ENCODE results near the gene SRGAP1.

The SRGAP1 gene

DNA sequence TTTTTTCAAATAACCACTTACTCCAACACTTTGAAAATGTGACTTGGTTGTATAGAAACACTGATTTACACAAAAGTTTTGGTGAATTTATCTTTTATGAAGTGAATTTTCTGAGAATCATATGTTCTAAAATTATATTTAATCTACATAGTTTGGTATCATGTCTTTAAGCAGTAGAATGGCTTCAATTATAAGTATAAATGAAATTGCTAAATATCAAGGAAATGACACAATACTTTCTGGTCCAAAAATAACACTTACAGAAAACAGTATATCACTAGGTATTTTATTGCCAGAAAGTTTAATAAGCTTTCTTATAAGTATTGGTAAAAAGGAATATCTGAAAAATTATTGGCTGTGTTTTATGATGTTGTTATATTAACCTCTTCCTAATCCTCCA lies 90.9 kb downstream of the SRGAP1 start:
- no peak for DNase-seq (ENCODE audit: low read depth in 2 of 2)

DNA sequence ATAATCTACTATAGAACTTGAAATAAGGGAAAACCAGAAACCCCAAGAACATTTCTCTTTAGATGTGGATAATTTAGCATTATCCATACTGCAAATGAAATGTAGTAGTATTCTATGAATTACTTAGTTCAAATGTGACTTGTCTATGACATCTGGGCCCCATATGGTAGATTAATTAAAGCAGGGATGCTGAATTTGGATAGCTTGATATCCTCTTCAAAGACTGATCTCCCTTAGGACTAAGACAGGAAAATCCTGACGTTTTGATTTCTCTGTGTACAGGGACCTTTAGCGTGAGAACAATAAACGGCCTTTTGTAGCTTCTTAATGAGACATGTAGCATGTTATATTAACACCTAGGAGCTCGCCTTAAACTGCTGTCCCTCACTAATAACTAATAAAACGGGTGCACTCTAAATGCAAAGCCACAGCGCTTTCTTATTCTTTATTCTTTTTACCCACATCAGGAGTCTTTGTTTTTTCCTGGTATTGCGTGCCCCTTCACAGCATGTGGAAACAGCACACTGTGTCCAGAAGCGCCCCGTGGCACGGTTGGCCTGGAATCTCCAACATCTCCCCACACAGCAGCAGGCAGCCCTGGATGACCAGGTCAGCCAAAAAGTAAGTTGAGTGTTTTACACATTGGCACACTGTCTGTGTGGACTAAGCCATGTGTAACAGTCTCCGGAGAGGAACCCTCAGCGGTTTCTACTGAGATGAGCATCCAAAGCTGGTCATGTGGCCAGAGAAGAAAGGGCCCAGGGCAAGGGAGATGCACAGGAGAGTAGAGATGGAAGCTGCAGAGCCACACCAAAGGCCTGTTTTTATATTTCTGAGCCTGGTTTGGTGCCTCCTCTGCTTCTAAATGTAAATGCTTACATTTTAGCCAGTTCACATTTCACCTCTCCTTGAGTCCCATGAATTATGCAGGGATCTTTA lies 93.1 kb downstream of the SRGAP1 start:
- no peak for DNase-seq (ENCODE audit: low read depth in 2 of 2)

DNA sequence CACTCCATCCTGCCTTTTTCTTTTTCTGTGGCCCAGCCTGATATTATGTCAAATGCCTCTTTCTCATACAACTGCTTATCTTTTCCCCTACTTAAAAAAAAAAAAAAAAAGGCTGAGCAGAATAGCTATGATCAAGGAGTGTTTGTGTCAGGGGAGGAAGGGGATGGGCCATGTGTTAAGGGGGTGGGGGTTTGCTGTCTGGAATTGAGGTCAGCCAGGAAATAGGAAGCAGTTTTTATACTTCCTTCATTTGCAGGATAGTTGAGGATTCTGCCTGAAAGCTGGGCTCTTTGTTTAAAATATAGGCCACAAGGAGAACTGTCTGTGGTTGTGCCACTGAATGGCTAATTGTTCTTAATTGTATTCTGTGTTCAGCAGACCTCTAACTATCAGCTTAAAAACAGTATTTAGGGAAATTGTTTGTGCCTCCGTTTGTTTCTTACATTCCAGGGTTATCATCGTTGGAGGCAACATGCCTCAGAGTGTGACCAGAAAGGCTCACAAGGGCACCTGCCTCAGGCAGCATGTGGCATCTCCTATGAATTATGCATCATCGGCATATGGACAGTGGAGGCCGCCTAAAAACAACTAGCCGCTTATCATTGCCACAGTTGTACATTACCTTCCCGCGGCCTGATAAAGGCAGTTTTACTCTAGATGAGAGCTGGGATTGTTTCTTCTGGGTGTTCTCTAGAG lies 96.0 kb downstream of the SRGAP1 start:
- DNase-seq (ENCODE audit: low read depth in 2 of 2): no peak

DNA sequence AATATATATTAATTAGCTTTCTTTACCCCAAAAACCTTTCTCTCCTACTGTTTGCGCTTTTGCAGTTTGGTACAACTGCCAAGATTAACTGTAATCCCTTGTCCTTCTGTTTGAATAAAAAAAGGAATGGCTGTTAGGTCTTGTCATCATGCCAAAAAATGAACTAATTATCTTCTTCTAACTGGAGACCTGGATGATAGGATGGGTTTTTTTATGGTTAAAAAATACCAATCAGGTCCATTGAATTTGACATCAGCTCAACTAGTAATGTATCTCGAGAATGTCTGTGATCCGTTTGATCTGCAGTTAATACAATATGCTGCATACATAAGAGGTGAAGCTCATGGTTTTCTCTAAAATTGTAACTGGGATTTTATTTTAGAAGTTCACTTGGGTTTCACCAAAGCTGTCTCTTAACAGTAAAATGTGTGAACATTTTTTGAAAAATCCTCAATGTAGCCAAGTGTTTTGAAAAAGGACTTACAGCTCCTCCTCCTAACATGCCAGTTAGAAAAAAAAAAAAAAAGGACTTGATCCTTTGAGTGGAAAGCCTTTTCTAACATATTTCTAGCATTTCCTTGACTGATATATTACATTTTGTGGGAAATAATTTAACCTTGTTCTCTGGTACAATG lies 96.8 kb downstream of the SRGAP1 start:
- no peak for DNase-seq (ENCODE audit: low read depth in 2 of 2)

DNA sequence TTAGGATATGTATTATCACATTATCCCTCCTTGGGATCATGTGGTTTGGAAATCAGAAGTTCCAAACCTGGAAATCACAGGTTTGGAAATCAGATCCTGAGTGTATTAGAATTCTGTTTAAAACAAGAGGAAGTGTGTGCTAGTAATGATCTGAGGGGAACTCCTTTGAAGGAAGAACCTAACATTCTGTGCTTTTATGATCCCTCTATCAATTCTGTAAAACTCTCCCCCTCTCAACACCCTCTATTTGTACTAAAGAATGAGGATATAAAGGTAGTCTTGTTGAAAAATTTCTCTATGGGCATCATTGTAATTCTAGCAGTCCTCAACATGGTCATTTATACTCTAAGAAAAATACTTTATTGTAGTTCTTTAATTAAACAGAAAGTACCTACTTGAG lies 97.4 kb downstream of the SRGAP1 start:
- no peak for DNase-seq (ENCODE audit: low read depth in 2 of 2)

DNA sequence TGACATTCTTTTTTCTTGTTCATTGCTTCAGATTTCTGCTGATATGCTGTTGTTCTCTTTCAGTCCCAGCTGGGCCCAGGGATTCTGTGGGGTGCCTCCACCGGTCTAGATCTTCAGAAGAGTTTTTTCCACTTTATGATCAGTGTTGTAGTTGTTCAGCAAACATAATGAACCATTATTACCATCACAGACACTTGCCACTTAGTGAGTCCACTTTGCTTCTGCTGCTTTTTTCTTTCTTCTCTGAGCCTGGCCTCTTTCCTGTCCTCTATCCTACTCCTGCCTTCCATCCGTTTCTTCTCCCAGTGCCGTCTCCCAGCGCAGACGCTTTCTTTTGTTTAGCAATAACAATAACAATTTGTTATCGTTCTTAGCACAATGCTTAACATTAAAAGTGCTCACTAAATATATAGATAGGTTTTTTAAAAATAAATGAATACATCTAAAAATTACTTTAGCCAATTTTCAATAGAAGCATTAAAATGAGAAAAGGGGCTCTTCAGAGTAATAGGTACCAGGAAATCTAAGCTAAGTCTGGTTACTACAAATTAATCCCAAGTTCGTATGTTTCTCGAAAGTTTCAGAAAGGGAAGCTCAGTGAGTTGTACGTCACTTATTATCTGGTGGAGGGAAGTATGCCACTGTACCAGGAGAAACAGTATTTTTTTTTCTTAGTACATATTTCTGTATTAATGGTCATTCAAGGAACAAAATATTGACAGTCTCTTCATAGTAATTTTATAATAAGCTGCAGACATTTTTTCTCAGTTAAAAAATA lies 98.2 kb downstream of the SRGAP1 start:
- no peak for DNase-seq (ENCODE audit: low read depth in 2 of 2)

DNA sequence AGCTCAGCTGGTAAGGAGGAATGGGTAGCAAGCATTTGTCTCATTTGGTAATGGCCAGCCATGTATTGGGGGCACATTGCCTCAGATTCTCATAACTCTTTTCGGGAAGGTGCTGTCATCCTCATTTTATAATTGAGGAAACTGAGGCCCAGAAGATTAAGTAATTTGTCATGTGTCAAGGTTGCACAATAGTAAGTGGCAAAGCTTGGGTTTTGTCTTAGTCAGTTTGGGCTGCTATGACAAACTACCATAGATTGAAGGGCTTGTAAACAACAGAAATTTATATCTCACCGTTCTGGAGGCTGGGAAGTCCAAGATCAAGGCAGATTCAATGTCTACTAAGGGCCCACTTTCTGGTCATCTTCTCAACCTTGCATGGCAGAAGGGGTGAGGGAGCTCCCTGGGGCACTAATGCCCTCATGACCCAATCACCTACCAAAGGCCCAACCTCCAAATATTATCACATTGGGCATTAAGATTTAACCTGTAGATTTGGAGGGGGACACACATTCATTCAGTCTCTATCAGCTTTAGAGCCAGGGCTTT lies 99.6 kb downstream of the SRGAP1 start:
- no peak for DNase-seq (ENCODE audit: low read depth in 2 of 2)

DNA sequence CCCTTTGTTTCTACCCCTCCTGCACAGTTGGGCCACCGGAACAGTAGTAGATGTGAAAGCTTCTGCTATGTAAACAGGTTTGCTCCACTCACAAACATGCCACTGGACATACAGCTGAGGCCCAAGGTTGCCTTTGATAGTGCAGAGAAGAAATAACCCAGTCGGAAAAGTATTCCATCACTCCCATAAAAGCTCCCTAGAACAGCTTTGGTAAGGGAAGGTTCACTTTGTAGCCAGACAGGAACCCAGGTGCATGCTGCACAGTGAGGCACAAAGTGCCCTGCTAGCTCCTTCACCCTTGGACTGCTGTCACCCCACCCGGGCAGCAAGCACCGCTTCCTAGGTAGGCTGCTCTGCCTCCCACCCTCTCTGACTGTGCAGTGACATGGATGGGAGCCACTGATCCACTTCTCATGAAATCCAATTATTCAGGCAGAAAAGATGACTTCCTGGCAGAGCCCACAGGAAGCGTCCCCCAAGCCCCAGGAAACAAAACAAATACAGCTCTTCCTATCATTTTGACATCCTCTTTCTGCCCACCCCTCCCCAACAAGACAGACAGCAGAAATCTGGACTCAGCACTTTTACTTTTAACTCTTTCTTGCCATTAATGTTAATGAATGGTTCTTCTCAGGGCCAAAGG lies 100.2 kb downstream of the SRGAP1 start:
- no peak for DNase-seq (ENCODE audit: low read depth in 2 of 2)

DNA sequence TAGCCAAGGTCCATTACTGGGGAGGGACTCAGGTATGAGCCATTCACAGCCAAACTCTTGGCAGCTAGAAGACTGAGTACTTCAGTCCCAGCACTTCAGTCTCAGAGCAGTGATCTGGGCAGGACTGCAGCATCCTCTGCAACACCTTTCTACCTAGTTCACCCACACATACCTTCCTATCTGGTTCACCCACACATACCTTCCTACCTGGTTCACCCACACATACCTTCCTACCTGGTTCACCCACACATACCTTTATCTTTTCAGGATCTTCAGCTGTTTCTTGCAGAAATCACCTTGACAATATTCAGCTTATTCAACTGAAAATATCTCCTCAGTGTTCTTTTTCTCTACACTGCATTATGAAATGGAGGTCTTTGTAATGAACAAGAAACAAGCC lies 101.3 kb downstream of the SRGAP1 start:
- no peak for DNase-seq (ENCODE audit: low read depth in 2 of 2)

DNA sequence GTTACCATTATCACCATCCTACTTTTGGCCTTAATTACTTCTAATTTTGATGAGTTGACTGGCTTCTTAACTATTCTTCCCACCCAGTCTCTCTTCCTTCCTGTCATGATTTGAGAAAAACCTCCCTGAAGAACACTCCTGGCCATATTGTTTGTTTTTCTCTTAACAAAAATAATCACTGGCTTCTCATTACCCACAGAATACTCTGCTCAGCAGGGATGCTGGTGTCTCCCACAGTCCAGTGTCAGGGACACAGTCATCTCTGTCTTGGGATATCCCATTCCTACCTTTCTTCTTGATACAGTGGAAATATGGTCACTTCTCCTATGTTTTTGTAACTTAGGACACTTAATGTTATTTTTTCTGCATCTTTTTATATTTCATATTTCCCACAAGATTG lies 103.7 kb downstream of the SRGAP1 start:
- no peak for DNase-seq (ENCODE audit: low read depth in 2 of 2)

DNA sequence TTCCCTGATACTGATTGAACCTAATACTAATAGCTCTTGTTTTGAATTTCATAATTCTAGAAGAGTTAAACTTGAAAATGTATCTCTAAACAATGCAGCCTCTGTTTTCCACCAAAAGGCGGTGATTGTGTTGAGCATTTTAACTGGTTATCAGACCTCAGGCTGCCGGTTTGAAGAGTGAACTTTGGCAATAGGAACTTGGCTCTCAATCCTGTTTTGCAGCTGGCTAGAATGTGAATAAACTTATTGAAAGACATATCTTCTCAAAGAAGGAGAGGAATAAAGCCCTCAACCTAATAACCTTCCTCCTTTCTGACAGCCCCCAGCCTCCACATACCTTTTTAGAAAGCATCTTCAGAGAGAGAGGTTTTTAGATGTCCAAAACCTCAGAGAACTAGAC lies 105.4 kb downstream of the SRGAP1 start:
- DNase-seq (ENCODE audit: low read depth in 2 of 2): no peak

DNA sequence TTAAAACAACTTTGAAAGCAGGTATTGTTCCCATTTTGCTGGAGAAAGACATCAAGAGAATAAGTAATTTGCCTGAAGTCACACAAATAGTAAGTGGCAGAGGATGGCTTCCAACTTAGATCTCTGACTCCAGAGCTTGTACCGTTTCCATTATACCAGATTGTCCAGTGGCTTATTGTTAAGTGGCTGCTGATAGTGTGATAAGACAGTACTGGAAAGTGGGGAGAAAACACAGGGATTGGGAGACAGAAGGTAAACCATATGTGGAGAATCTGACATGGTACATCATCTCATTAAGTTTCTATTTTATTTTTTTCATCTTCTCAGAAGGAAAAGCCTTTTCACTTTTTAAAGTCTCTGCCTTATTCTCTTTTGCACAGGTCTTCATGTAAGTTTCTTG lies 108.5 kb downstream of the SRGAP1 start:
- DNase-seq (ENCODE audit: low read depth in 2 of 2): no peak

DNA sequence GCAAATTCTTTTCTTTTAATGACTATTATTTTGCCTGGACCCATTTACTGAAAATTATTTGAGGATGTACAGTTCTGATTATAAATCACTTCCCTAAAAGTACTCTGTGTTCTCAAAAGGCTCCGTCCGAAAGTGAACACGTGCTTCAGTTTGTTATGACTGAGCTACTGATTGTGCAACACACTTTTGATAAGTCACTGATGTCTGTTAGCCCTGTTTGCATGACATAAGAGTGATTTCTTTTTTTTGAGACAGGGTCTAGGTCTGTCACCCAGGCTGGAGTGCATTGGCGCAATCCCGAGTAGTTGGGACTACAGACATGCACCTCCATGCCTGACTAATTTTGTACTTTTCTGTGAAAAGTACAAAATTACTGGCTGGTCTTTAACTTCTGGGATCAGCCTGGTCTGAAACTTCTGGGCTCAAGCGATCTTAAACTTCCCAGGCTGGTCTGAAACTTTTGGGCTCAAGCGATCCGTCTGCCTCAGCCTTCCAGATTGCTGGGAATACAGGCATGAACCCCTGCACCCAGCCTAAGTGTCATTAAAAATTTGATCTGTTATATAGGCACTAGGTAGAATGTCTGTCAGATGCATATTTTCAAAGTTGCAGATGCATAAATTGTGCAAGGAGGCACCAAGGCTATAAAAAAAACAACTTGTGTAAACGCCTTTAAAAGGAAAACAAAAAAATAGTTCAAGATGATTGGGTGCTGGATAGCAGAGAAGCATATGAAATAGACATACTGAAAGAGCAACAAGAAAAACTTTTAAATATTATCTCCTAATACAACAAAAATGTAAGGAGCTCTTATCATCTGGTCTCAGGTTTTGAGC lies 111.5 kb downstream of the SRGAP1 start:
- DNase-seq (ENCODE audit: low read depth in 2 of 2): no peak

DNA sequence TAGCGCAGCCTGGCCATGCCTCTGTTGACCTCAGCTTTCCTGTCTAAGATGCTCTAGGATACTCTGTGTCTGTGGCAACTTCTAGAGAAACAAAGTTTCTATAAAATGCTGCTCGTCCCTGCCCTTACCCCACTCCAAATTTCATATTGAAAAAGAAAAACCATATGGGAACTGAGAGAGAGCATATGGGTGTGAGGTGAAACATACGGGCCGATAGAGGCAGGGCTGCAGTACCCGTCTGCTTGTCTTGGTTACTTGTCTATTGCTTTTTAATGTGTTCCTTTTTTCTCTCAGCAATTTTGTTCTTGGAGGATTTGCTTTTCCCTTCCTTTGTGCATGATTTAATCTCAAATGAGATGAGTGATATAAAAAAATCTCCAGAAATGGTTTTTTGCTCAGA lies 113.0 kb downstream of the SRGAP1 start:
- no peak for DNase-seq (ENCODE audit: low read depth in 2 of 2)

DNA sequence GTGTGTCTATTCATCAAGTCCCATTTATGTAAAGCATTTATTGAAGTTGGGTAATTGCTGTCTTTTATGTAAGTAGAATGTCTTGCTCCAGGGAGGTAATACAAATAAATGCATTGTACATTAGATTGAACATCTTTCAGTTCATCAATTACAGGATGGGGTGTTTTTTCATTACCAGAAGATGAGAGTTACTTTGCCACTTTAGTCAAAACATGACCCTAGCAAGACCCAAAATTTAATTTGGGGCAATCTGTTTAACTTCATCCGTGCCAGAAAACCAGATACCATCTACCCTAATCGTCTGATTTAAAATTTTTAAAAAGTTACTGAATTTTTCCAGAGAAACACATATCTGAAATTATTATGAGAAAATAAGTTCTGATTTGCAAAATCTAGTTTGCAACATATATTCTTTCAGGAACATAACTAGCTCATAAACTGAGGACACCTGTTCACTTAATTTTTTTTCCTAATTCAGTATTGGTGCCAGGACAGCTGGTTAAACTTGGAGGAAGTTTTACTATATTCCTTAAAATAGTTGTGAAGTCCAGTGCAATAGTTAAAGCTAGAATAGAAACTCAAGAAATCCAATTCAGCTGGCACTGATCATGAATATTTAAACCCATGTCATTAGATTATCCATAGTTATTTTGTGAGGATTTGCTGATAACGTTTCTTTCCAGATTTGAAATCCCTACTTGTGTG lies 114.5 kb downstream of the SRGAP1 start:
- no peak for DNase-seq (ENCODE audit: low read depth in 2 of 2)

DNA sequence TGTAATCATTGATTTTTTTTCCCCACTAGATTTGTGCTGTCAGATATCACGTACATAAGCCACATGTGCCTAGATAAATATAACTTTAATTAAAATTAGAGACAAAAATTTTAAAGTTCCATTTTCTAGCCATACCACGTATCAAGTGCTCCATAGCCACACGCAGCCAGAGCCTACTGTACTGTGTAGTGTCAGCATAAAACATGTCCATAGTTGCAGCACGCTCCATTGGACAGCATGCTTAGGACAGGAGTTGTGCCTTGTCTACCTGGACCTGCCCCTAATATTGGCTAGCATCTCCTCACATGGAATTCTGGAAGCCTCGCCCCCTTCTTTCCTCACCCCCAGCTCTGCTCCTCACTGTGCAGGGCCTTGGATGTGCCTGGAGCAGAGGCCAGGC lies 116.5 kb downstream of the SRGAP1 start:
- no peak for DNase-seq (ENCODE audit: low read depth in 2 of 2)

DNA sequence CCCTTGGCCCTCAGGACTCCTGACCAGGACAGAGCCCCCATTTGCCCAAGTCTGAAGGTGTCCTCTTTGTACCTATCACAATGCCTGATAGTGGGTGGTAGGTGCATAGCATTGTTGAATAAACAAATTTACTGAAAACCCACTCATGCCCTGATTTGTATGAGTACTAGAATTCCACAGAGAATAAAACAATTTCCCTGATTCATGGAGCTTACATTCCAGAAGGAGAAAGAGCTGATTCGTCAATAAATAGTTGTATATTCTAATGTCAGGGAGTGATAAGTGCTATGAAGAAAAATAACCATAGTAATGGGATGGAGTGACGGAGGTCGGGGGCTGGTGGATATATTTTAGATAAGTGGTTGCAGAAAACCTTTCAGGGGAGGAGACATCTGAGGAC lies 117.0 kb downstream of the SRGAP1 start:
- no peak for DNase-seq (ENCODE audit: low read depth in 2 of 2)

DNA sequence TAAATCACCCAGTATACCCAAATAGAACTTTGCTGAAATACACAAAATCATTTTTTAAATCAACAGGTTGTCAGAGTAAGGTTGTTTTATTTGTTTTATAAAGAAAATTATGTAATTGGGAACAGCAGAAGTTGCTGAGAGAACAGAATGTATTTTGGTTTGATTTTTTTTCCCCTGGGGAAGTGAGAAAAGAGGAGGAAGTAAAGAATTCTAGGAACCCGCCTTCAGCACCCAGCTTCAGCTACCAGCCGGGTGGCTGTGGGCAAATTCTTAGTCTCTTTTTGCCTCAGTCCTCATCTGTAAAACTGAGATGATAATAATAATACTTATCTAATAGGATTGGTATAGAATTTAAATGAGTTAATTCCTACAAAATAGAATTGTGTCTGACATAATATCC lies 119.4 kb downstream of the SRGAP1 start:
- no peak for DNase-seq (ENCODE audit: low read depth in 2 of 2)

DNA sequence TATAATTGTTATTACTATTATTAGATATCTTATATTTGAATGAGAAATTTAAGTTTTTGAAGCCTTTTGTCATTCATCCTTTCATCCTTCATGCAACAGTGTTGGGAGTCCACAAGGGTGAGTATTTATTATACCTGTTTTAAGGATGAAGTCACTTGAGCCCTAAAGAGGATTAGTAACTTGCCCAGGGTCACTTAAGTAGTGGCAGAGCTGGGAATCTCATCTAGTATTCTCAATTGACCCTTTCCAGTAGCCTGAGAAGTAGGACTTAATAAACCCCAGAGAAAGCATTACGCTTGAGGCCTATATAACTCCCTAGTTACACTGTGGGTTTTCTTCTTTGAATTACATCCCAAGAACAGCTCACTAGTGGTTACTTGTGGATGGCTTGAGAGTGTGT lies 119.8 kb downstream of the SRGAP1 start:
- no peak for DNase-seq (ENCODE audit: low read depth in 2 of 2)

Data from stimulated activated CD4-positive, alpha-beta T cell treated with anti-CD3 and anti-CD28 coated beads, Interleukin-4, amount 100 ng/mL, for 48 hours (primary cell).